Gastroesophageal sphincter (tissue), 4 donors: ENCODE results near the gene HMX2. TPM values are rescaled to one million over a fixed set of nuclear protein-coding genes. Genes with fewer than 3 reads are reported as not detected.

Source experiments
- ATAC-seq: fragments of 150-250 bp; one replicate; pipeline ENCODE4 v1.9.1; 2016; ENCODE audit warnings: mild to moderate bottlenecking, moderate library complexity
- H3K27ac ChIP-seq, 4 donors: fragments of 200-600 bp; sonication (generic) in 3 of 4; 1 replicate in 3 of 4; 2 replicates in 1 of 4; pipeline ENCODE4 v1.5.1; 2016 to 2019
- H3K27me3 ChIP-seq: fragments of 200-600 bp; sonication (generic); one replicate; pipeline ENCODE4 v1.5.1; 2019
- H3K36me3 ChIP-seq, 2 donors: fragments of 200-600 bp; sonication (generic); one replicate each; pipeline ENCODE4 v1.5.1; 2019; ENCODE audit warnings: control low read depth in 1 of 2
- H3K4me1 ChIP-seq, 3 donors: fragments of 200-600 bp; sonication (generic); 1 replicate in 2 of 3; 2 replicates in 1 of 3; pipeline ENCODE4 v1.5.1; 2016 to 2019; ENCODE audit warnings: control low read depth in 2 of 3
- H3K4me3 ChIP-seq, 2 donors: fragments of 200-600 bp; sonication (generic); one replicate each; pipeline ENCODE4 v1.5.1; 2019; ENCODE audit warnings: mild to moderate bottlenecking in 1 of 2, moderate library complexity in 1 of 2
- H3K9me3 ChIP-seq, 3 donors: fragments of 200-600 bp; sonication (generic); one replicate each; pipeline ENCODE4 v1.5.1; 2017 to 2019; ENCODE audit warnings: control low read depth in 2 of 3
- CTCF ChIP-seq, 4 experiments: fragments of 200-600 bp in 2 of 4; fragments of 450-650 bp in 2 of 4; sonication (generic) in 1 of 4; IDR thresholded peaks; one replicate each; pipeline ENCODE4 v1.5.1; 2017 to 2019; ENCODE audit warnings: antibody characterized with exemption in 4 of 4, mild to moderate bottlenecking in 2 of 4, moderate library complexity in 2 of 4
- EP300 ChIP-seq: sonication (generic); formaldehyde crosslinking; IDR thresholded peaks from one replicate; pipeline ENCODE4 v1.6.1; 2017; ENCODE audit warnings: antibody characterized with exemption, mild to moderate bottlenecking
- POLR2A ChIP-seq, 2 donors: fragments of 450-650 bp; IDR thresholded peaks; one replicate each; pipeline ENCODE4 v1.6.1; 2017; ENCODE audit warnings: antibody characterized with exemption in 2 of 2, mild to moderate bottlenecking in 2 of 2, moderate library complexity in 1 of 2
- POLR2AphosphoS5 ChIP-seq: sonication (generic); formaldehyde crosslinking; IDR thresholded peaks from one replicate; pipeline ENCODE4 v1.6.1; 2017; ENCODE audit warnings: antibody characterized with exemption
- WGBS, 2 donors: methylation state at CpG; one replicate each; pipeline ENCODE4 v1.1.5; 2018; ENCODE audit warnings: low coverage in 1 of 2; 5-methylcytosine and 5-hydroxymethylcytosine counted together
- total RNA-seq, 4 donors: library from RNA; depleted of rRNA; stranded (reverse); fragments of >200 nt; gene quantifications; one replicate each; pipeline ENCODE4 v1.1.0, GENCODE V29; 2016

HMX2 gene
- total RNA-seq, 4 donors from 2014 or later: not detected

- H3K36me3 ChIP-seq: no peaks in the 10 kb centered on the region
- WGBS, 2 donors: no CpG with 5 or more reads among the region's 46 CpGs
- H3K4me1 ChIP-seq: peaks cover 0 to 69% (median 49%) of the 10 kb centered on the region in 3 donors
- H3K9me3 ChIP-seq: no peaks in the 10 kb centered on the region
- TF ChIP-seq EP300 (no peak), CTCF (IDR thresholded peaks at IDR 0.05) (no peak), POLR2A (IDR thresholded peaks at IDR 0.05) (no peak), POLR2AphosphoS5 (no peak)
- H3K27ac ChIP-seq: no peak overlapping the region
- ATAC-seq: no peak
- peak overlapping the region in 1 of 2 donors; percentile 48 for H3K4me3 ChIP-seq
- H3K27me3 ChIP-seq: peaks cover 100% of the 10 kb centered on the region
Observed at GRCh38 chr10:123134915-123135414, 13.0 kb upstream of the HMX2 start.

- 0% methylated on average over 10 of the region's 76 CpGs; no CpG with 5 or more reads in 1 of the 2 donors for WGBS, 2 donors
Observed at GRCh38 chr10:123135415-123136141, 12.4 kb upstream of the HMX2 start, which contains the start of gene HMX3. HMX3 (plus strand) TSS chr10:123135970; CDS start chr10:123136051, 81 bp downstream.

GRCh38 chr10:123136221-123136805 lies 11.6 kb upstream of the HMX2 start:
- 2% methylated on average over 14 of the region's 59 CpGs; no CpG with 5 or more reads in 1 of the 2 donors for WGBS, 2 donors
- Histone ChIP-seq H3K36me3 (no peaks in the 10 kb centered on the region), H3K27me3 (peaks cover 100% of the 10 kb centered on the region), H3K27ac (no peak overlapping the region), H3K4me3 (peak overlapping the region in 1 of 2 donors; percentile 48), H3K4me1 (peaks cover 0 to 79% (median 49%) of the 10 kb centered on the region in 3 donors), H3K9me3 (no peaks in the 10 kb centered on the region)
- no peak for ATAC-seq
- no peak for TF ChIP-seq POLR2A (IDR thresholded peaks at IDR 0.05)
- no peak for TF ChIP-seq POLR2AphosphoS5
- TF ChIP-seq CTCF (IDR thresholded peaks at IDR 0.05): no peak
- TF ChIP-seq EP300: no peak

More at GRCh38 chr10:123135415-123136141, 12.4 kb upstream of the HMX2 start, which contains the start of gene HMX3:
- Histone ChIP-seq H3K27ac (no peak within 1 kb of the TSS), H3K4me1 (peaks cover 0 to 75% (median 49%) of the 10 kb centered on the region in 3 donors), H3K36me3 (no peaks in the 10 kb centered on the region), H3K4me3 (peak within 1 kb of the TSS; percentile 23 to 48), H3K27me3 (peaks cover 100% of the 10 kb centered on the region), H3K9me3 (no peaks in the 10 kb centered on the region)
- no peak for ATAC-seq
- TF ChIP-seq POLR2A (IDR thresholded peaks at IDR 0.05): no peak
- TF ChIP-seq POLR2AphosphoS5: no peak
- no peak for TF ChIP-seq EP300
- no peak for TF ChIP-seq CTCF (IDR thresholded peaks at IDR 0.05)

GRCh38 chr10:123136806-123137642 lies 10.9 kb upstream of the HMX2 start:
- no peak for ATAC-seq
- peaks cover 0 to 82% (median 49%) of the 10 kb centered on the region in 3 donors for H3K4me1 ChIP-seq

More at GRCh38 chr10:123136806-123137642, 10.9 kb upstream of the HMX2 start:
- Histone ChIP-seq H3K27me3 (peaks cover 100% of the 10 kb centered on the region), H3K27ac (no peak overlapping the region), H3K4me3 (peak overlapping the region in 1 of 2 donors; percentile 48), H3K9me3 (no peaks in the 10 kb centered on the region), H3K36me3 (no peaks in the 10 kb centered on the region)
- WGBS, 2 donors: 0% methylated on average over 7 of the region's 83 CpGs; no CpG with 5 or more reads in 1 of the 2 donors
- TF ChIP-seq POLR2A (IDR thresholded peaks at IDR 0.05) (no peak), EP300 (no peak), CTCF (IDR thresholded peaks at IDR 0.05) (no peak), POLR2AphosphoS5 (no peak)
